IMR-90 (cell line): ENCODE measurements around the gene ALOX5AP. TPM values are rescaled to one million over a fixed set of nuclear protein-coding genes. Genes with fewer than 3 reads are reported as not detected.

Experiments used
- ATAC-seq: fragments of 200-7000 bp; cut with Tn5 transposase; 2 replicates; pipeline ENCODE4 v1.9.1; 2020; ENCODE audit warnings: low read depth, mild to moderate bottlenecking, moderate library complexity
- BruUV-seq: library from RNA; stranded (reverse); fragments of 400-500 nt; replicated peaks from 2 replicates; lab custom pipeline; 2021; lab: Mats Ljungman, UMichigan
- CTCF ChIA-PET: fragments of 300-600 bp; formaldehyde crosslinking; extraction: SDS; loops from one replicate; lab custom pipeline; 2021; ENCODE audit warnings: antibody characterized with exemption; lab: Yijun Ruan, JAX
- POLR2A ChIA-PET: fragments of 300-600 bp; sonication (Branson Sonifier 250); formaldehyde crosslinking; loops from one replicate; lab custom pipeline; 2022; ENCODE audit warnings: antibody characterized with exemption; ENCODE audit not compliant: unreplicated experiment; lab: Charles Lee
- DNase-seq: peaks from one replicate; pipeline ENCODE4 v3.0.0; 2013
- H2AFZ ChIP-seq: replicated peaks from 2 replicates; pipeline ENCODE3; 2013; ENCODE audit warnings: low read length, mild to moderate bottlenecking; ENCODE audit not compliant: poor library complexity
- H2AK5ac ChIP-seq: 2 replicates; pipeline ENCODE4 v1.6.1; 2013; ENCODE audit warnings: low read depth, low read length, inconsistent platforms
- H2AK9ac ChIP-seq: replicated peaks from 2 replicates; pipeline ENCODE3; 2013; ENCODE audit warnings: mild to moderate bottlenecking, low read depth, low read length, moderate library complexity; ENCODE audit not compliant: poor library complexity
- H2BK120ac ChIP-seq: 2 replicates; pipeline ENCODE4 v1.6.1; 2013; ENCODE audit warnings: low read depth, low read length, inconsistent platforms
- H2BK15ac ChIP-seq: 3 replicates; pipeline ENCODE4 v1.6.1; 2013; ENCODE audit warnings: low read depth, low read length, inconsistent platforms
- H2BK20ac ChIP-seq: 2 replicates; pipeline ENCODE4 v1.6.1; 2013; ENCODE audit warnings: low read depth, mild to moderate bottlenecking, inconsistent platforms, low read length, moderate library complexity
- H2BK5ac ChIP-seq: 2 replicates; pipeline ENCODE4 v1.6.1; 2013; ENCODE audit warnings: mild to moderate bottlenecking, low read depth, low read length, inconsistent platforms; ENCODE audit not compliant: poor library complexity, severe bottlenecking
- H3K14ac ChIP-seq: replicated peaks from 2 replicates; pipeline ENCODE4 v1.6.1; 2013; ENCODE audit warnings: low read depth, low read length, inconsistent platforms
- H3K18ac ChIP-seq: 2 replicates; pipeline ENCODE4 v1.6.1; 2013; ENCODE audit warnings: low read depth, low read length, control low read depth
- H3K23ac ChIP-seq: 2 replicates; pipeline ENCODE4 v1.6.1; 2013; ENCODE audit warnings: low read depth, low read length, inconsistent platforms
- H3K27ac ChIP-seq: 2 replicates; pipeline ENCODE4 v1.5.1; 2013; ENCODE audit warnings: mild to moderate bottlenecking, control low read depth, low read length; ENCODE audit not compliant: insufficient read depth
- H3K27me3 ChIP-seq: 2 replicates; pipeline ENCODE4 v1.6.1; 2013; ENCODE audit warnings: low read length; ENCODE audit not compliant: control insufficient read depth, insufficient read depth
- H3K36me3 ChIP-seq: 2 replicates; pipeline ENCODE4 v1.6.1; 2013; ENCODE audit warnings: low read length, mixed read lengths; ENCODE audit not compliant: control insufficient read depth, insufficient read depth
- H3K4ac ChIP-seq: 2 replicates; pipeline ENCODE4 v1.6.1; 2013; ENCODE audit warnings: low read depth, low read length, inconsistent platforms
- H3K4me1 ChIP-seq: 2 replicates; pipeline ENCODE4 v1.6.1; 2013; ENCODE audit warnings: low read length, mixed read lengths; ENCODE audit not compliant: control insufficient read depth, insufficient read depth
- H3K4me2 ChIP-seq: 2 replicates; pipeline ENCODE4 v1.6.1; 2013; ENCODE audit warnings: low read depth, mild to moderate bottlenecking, control low read depth, low read length, moderate library complexity
- H3K4me3 ChIP-seq: 2 replicates; pipeline ENCODE4 v1.5.1; 2013; ENCODE audit warnings: low read depth, mild to moderate bottlenecking, control low read depth, low read length, moderate library complexity; ENCODE audit not compliant: insufficient read depth
- H3K56ac ChIP-seq: 2 replicates; pipeline ENCODE4 v1.6.1; 2013; ENCODE audit warnings: low read length, inconsistent platforms; ENCODE audit not compliant: insufficient read depth; ENCODE audit errors: extremely low read depth
- H3K79me1 ChIP-seq, 2 experiments: 2 replicates each; pipeline ENCODE4 v1.6.1; 2013; ENCODE audit warnings: low read length in 2 of 2, inconsistent platforms in 1 of 2, low read depth in 1 of 2
- H3K9ac ChIP-seq: 2 replicates; pipeline ENCODE4 v1.6.1; 2013; ENCODE audit warnings: low read depth, low read length, control low read depth
- H3K9me1 ChIP-seq: 2 replicates; pipeline ENCODE4 v1.6.1; 2013; ENCODE audit warnings: low read length, inconsistent platforms; ENCODE audit not compliant: insufficient read depth
- H3K9me3 ChIP-seq: 2 replicates; pipeline ENCODE4 v1.6.1; 2013; ENCODE audit warnings: low read length; ENCODE audit not compliant: control insufficient read depth, insufficient read depth
- H4K20me1 ChIP-seq: 2 replicates; pipeline ENCODE4 v1.6.1; 2013; ENCODE audit warnings: low read length, inconsistent platforms; ENCODE audit not compliant: insufficient read depth
- H4K5ac ChIP-seq: 2 replicates; pipeline ENCODE4 v1.6.1; 2013; ENCODE audit warnings: mild to moderate bottlenecking, low read depth, low read length, control low read depth
- H4K8ac ChIP-seq, 2 experiments: 2 replicates each; pipeline ENCODE4 v1.6.1; 2013; ENCODE audit warnings: low read depth in 2 of 2, low read length in 2 of 2, control low read depth in 1 of 2, inconsistent platforms in 1 of 2
- H4K91ac ChIP-seq: 2 replicates; pipeline ENCODE4 v1.6.1; 2013; ENCODE audit warnings: low read depth, low read length, inconsistent platforms; ENCODE audit not compliant: insufficient read depth
- BHLHE40 ChIP-seq: fragments of 150-350 bp; IDR thresholded peaks from 2 replicates; pipeline ENCODE4 v1.6.1; 2016; ENCODE audit warnings: mild to moderate bottlenecking, low read depth, low read length
- CEBPB ChIP-seq: IDR thresholded peaks from 2 replicates; pipeline ENCODE4 v1.6.1; 2012; ENCODE audit warnings: low read depth, low read length, improper control_type of control experiment
- CHD1 ChIP-seq: IDR thresholded peaks from 2 replicates; pipeline ENCODE4 v1.6.1; 2012; ENCODE audit warnings: low read depth, low read length, improper control_type of control experiment
- ELK1 ChIP-seq: fragments of 150-350 bp; IDR thresholded peaks from 2 replicates; pipeline ENCODE4 v1.6.1; 2016; ENCODE audit warnings: low read depth, mild to moderate bottlenecking, low read length, moderate library complexity, borderline replicate concordance
- FOS ChIP-seq: fragments of 150-350 bp; IDR thresholded peaks from 2 replicates; pipeline ENCODE4 v1.6.1; 2016; ENCODE audit warnings: low read depth, low read length
- MAFK ChIP-seq: IDR thresholded peaks from 2 replicates; pipeline ENCODE4 v1.6.1; 2012; ENCODE audit warnings: low read depth, low read length, improper control_type of control experiment
- RAD21 ChIP-seq: IDR thresholded peaks from 2 replicates; pipeline ENCODE4 v1.6.1; 2012; ENCODE audit warnings: low read length, improper control_type of control experiment
- RCOR1 ChIP-seq: IDR thresholded peaks from 2 replicates; pipeline ENCODE4 v1.6.1; 2012; ENCODE audit warnings: mild to moderate bottlenecking, low read length, improper control_type of control experiment; ENCODE audit not compliant: insufficient replicate concordance
- RFX5 ChIP-seq: IDR thresholded peaks from 2 replicates; pipeline ENCODE4 v1.8.0; 2012; ENCODE audit warnings: low read depth, mild to moderate bottlenecking, low read length, moderate library complexity
- WGBS, 2 experiments: methylation state at CpG; one replicate each; pipeline versions ENCODE4 v1.1.5 to v1.1.7; 2013; ENCODE audit warnings: missing lambda C conversion rate in 2 of 2; ENCODE audit not compliant: insufficient read length in 1 of 2; ENCODE audit errors: extremely low coverage in 2 of 2; 5-methylcytosine and 5-hydroxymethylcytosine counted together
- dilution Hi-C: fragments of 300-500 bp; cut with HindIII; formaldehyde crosslinking; loops from one replicate; pipeline ENCODE4 v1.14.3; 2018; ENCODE audit warnings: low sequenced_read_pairs; ENCODE audit not compliant: unreplicated experiment
- in situ Hi-C: fragments of 300-500 bp; cut with MboI; formaldehyde crosslinking; loops from 3 replicates; pipeline ENCODE4 v1.14.3; 2019; ENCODE audit warnings: low sequenced_read_pairs, inconsistent platforms, mixed read lengths
- intact Hi-C: fragments of 100-400 bp; cut with micrococcal nuclease; formaldehyde crosslinking; loops from 2 replicates; pipeline ENCODE4 v1.10.0; 2022
- polyA plus RNA-seq, 3 experiments: library from polyadenylated mRNA; depleted of rRNA; stranded (reverse); fragments of >200 nt; gene quantifications; 2 replicates each; pipeline ENCODE4 v1.2.3, GENCODE V29; 2012; ENCODE audit warnings: low replicate concordance in 1 of 3
- total RNA-seq: library from RNA; depleted of rRNA; stranded (reverse); fragments of >200 nt; gene quantifications from 2 replicates; pipeline ENCODE4 v1.2.3, GENCODE V29; 2012
- TF ChIP-seq, protein P1 (sequence below): conservative IDR thresholded peaks from 2 replicates; pipeline ENCODE4 v1.5.1; 2012; ENCODE audit warnings: mild to moderate bottlenecking, low read depth, low read length, improper control_type of control experiment

ALOX5AP gene
- total and polyA plus RNA-seq, 2 of the 4 experiments (the other 2 are of a cell fraction): 0.62 TPM; not detected in 1

DNA sequence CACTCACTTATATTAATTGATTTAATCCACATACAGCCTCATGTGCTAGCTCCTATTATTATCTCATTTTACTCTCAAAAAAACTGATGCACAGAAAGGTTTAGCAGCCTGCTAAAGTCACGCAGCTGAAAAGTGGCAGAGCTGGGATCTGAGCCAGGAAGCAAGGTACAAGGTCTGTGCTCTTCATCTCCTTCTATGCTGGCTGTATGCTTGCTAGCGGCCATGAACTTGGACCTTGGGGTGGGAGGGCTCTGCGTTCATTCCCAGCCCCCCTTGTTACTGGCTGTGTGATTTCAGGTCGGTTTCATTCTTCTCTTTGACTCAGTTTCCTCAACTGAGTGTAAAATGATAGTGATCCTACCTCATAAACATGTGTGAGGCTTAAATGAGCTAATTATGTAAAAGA, 69.8 kb downstream of the ALOX5AP start:
- H3K36me3 ChIP-seq: no peaks in the 10 kb centered on the region
- H3K18ac ChIP-seq: peak overlapping the region; percentile 73; the same call in 1 of the 2 replicates
- in situ Hi-C loops: loop anchor here (10.0 to 25.0 kb wide), 3 partner anchors 210 to 670 kb away; partner anchors contain the start of gene HMGB1
- H3K27me3 ChIP-seq: no peaks in the 10 kb centered on the region
- H3K14ac ChIP-seq: no peak overlapping the region
- peak overlapping the region; percentile 81 for H2BK5ac ChIP-seq
- peak overlapping the region; percentile 51 for H3K4ac ChIP-seq
- no peak overlapping the region for H3K4me3 ChIP-seq
- no peaks in the 10 kb centered on the region for H3K9me3 ChIP-seq
- WGBS, 2 experiments: 100% methylated on average over 1 of the region's 4 CpGs; no CpG with 5 or more reads in 1 of the 2 experiments
- peak overlapping the region; percentile 58 for H4K91ac ChIP-seq
- TF ChIP-seq MAFK: no peak
- no peak for TF ChIP-seq CEBPB
- TF ChIP-seq RFX5: no peak
- TF ChIP-seq FOS: no peak
- TF ChIP-seq, protein P1, sequence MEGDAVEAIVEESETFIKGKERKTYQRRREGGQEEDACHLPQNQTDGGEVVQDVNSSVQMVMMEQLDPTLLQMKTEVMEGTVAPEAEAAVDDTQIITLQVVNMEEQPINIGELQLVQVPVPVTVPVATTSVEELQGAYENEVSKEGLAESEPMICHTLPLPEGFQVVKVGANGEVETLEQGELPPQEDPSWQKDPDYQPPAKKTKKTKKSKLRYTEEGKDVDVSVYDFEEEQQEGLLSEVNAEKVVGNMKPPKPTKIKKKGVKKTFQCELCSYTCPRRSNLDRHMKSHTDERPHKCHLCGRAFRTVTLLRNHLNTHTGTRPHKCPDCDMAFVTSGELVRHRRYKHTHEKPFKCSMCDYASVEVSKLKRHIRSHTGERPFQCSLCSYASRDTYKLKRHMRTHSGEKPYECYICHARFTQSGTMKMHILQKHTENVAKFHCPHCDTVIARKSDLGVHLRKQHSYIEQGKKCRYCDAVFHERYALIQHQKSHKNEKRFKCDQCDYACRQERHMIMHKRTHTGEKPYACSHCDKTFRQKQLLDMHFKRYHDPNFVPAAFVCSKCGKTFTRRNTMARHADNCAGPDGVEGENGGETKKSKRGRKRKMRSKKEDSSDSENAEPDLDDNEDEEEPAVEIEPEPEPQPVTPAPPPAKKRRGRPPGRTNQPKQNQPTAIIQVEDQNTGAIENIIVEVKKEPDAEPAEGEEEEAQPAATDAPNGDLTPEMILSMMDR: no peak
- no peak for TF ChIP-seq RAD21
- TF ChIP-seq RCOR1: no peak
- no peak for TF ChIP-seq CHD1
- TF ChIP-seq ELK1: no peak
- TF ChIP-seq BHLHE40: no peak
- peak overlapping the region; percentile 93 for H2AK5ac ChIP-seq
- peak overlapping the region; percentile 79; the same call in 1 of the 2 replicates for H2BK20ac ChIP-seq
- POLR2A ChIA-PET: no interaction called here
- no peaks in the 10 kb centered on the region for H4K20me1 ChIP-seq
- intact Hi-C loops: loop anchor here (10.0 kb wide), 2 partner anchors 170 to 210 kb away; no protein-coding TSS in a partner anchor
- H3K56ac ChIP-seq: no peak overlapping the region
- H3K9ac ChIP-seq: no peak overlapping the region
- CTCF ChIA-PET: interaction anchor here (1.5 kb wide), 1 partner anchor 61 kb away, joined by 5 read pairs; no protein-coding TSS in a partner anchor
- dilution Hi-C loops: no loop called here
- ATAC-seq (no peak), DNase-seq (no peak)
- no peak overlapping the region for H3K23ac ChIP-seq
- H4K5ac ChIP-seq: peak overlapping the region; percentile 70
- H2BK120ac ChIP-seq: peak overlapping the region; percentile 94
- H3K27ac ChIP-seq: peak overlapping the region; percentile 45; the same call in 1 of the 2 replicates
- BruUV-seq: no TSS peak
- peak overlapping the region; percentile 44 for H2AK9ac ChIP-seq
- no peak overlapping the region for H2AFZ ChIP-seq
- H3K9me1 ChIP-seq: peaks cover 5% of the 10 kb centered on the region; the same call in 1 of the 2 replicates
- H3K4me2 ChIP-seq: no peak overlapping the region
- H2BK15ac ChIP-seq: peak overlapping the region; percentile 56; the same call in 1 of the 3 replicates
- H3K4me1 ChIP-seq: peaks cover 12% of the 10 kb centered on the region
- H4K8ac ChIP-seq: peak overlapping the region in 1 of 2 experiments; percentile 59; a peak in 2 of 4 replicates
- no peaks in the 10 kb centered on the region for H3K79me1 ChIP-seq
